ENCODE measurements around the gene NFX1.

- TF ChIP-seq REST (IDR thresholded peaks at IDR 0.05; ENCODE audit: insufficient read depth in 1 of 2, low read depth in 2 of 2, low read length in 2 of 2) (no peak), POLR2AphosphoS5 (IDR thresholded peaks at IDR 0.05; ENCODE audit: low read depth, low read length) (no peak)
These were observed 16.4 kb upstream of the NFX1 start for GRCh38 chr9:33273972-33274328.

Measured in PFSK-1 (cell line).